Activated T-helper 1 cell treated with Interleukin-2 at 50 U/mL for 16 hours (primary cell): ENCODE data around the gene XYLT2.
"Not testable (repeated sequence)": the region's sequence is repeated elsewhere in the genome, so short reads cannot be mapped to it uniquely, and the experiment has no call there.

Experiments used
- DNase-seq: peaks from one replicate; pipeline ENCODE4 v3.0.0-alpha.2; 2020; ENCODE audit warnings: low read depth

Gene XYLT2

DNA sequence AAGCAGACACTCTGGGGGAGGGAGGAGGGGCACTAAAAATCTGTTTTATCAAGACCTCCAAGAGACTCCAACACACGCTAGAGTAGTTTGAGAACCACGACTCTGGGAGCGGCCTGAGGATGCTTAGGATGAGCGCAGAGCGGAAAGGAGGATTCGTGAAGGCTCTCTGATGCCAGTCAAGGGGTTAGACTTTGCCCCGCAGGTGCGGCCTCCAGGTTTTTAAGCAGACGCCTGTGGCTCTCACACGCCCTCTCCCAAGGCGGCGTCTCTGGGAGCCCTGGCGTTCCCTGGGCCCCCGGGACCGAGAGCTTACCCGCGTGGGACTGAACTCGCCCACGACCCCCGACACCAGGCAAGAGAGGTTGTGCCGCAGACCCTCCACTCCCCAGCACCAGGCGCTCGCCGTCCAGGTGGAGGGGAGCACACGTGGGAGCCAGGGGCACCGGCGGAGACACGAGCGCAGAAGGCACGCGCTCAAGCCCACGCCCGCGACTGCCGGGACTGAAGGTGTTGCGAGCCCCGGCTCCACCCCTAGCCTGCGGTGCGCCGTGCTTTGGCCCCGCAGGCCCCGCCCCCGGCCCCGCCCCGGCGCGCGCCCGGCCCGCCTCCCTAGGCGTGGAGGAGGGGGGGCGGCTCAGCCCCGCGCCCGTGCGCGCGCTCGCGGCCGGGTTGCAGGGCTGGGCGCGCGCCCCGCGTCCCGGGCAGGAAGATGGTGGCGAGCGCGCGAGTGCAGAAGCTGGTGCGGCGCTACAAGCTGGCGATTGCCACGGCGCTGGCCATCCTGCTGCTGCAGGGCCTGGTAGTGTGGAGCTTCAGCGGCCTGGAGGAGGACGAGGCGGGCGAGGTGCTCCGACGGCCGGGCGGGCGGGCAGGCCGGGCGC, at the start of gene XYLT2:
XYLT2 (plus strand) TSS at position 695 of the 881 bp plus-strand sequence; CDS start at position 710, 15 bp downstream.
- DNase-seq, result peak; percentile 91

DNA sequence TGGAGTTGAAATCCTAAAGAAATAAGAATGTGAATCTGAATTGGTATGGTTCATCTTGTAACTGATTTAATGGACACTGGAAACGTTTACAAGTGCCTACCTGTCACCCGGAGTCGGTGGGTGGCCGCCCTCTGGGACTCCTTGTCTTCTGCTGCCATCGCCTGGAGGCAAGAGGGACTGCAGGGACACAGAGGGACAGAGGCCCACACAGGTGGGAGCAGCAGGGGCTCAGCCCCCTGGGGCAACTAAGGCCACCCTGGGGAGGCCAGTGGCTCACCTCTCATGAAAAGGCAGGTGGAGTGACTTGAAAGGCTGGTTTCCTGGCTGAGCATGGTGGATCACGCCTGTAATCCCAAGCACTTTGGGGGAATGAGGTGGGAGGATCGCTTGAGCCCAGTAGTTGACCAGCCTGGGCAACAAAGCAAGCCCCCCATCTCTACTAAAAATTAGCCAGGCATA, 48.5 kb upstream of the XYLT2 start:
- peak; percentile 54 for DNase-seq

DNA sequence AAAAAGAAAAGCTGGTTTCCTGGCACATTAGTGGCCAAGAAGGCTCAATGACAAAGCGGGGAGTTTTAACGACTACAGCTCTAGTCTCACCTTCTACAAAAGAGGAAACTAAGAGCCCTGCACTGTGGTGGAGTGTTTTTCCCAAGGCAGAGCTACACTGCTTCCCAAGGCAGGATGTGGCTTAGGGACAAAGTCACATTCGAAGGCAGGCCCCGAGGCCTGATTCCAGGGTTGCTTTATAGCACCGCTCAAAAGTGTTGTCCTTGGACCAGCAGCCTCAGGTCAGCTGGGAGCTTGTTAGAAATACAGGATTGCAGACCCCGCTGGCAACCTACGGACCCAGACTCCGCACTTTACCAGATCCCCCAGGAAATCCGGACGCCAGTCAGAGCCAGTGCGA, 47.9 kb upstream of the XYLT2 start:
- DNase-seq, result no peak

DNA sequence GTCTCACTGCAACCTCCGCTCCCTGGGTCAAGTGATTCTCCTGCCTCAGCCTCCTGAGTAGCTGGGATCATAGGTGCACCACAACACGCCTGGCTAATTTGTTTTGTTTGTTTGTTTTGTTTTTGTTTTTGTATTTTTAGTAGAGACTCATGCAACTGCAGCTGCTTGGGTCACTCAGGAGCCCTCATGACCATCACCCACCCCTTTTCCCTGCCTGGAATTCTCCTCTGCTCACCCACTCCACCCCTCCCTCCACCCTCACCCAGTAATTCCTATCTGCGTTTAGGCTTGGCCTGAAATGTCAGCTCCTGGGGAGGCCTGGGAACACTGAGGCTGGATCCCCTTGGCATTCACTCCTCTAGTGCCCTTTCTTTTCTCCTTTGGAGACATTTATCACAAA, 46.1 kb upstream of the XYLT2 start:
- DNase-seq, result no peak

DNA sequence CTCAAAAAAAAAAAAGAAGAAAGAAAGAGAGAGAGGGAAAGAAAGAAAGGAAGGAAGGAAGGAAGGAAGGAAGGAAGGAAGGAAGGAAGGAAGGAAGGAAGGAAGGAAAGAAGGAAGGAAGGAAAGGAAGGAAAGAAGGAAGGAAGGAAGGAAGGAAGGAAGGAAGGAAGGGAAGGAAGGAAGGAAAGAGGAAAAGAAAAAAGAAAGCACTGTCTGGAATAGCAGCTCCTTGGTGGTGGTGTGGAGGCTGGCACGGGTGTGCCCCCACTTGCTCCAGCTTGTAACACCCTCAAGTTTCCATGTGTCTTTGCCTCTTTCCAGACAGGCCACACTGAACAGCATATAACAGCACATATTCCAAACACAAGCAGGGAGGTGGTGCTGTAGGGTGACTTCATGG, 45.1 kb upstream of the XYLT2 start:
- not testable (repeated sequence) for DNase-seq

DNA sequence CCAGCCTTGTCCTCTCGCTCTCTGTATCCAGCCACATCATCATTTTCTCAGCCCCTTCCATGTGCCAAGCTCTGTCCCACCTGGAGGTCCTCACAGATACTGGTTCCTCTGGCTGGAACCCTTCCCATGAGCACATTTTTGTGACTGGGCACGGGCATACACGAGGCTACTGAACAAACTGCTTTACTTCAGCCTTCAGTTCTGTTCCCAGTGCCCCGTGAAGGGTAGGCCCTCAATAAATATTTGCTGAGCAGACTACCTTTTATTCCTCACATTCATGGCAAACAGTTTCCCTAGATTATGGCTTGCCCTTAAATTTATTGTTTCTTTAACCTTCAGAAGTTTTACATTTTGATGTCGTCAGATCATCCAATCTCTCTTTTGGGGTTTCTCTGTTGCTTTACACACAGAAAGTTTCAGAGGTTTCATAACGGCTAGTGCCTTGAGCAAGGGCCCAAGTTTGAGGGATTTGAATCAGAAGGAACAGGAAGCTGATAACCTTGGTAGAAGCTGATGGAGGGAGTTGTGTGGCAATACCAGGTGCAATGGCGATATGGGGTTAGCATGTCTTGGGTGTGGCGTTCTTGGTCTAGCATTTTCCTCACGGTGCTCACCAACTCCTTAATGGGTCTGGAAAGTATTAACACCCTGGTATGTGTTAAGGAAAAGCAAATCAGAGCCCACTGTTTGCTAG, 43.9 kb upstream of the XYLT2 start:
- DNase-seq, result no peak

DNA sequence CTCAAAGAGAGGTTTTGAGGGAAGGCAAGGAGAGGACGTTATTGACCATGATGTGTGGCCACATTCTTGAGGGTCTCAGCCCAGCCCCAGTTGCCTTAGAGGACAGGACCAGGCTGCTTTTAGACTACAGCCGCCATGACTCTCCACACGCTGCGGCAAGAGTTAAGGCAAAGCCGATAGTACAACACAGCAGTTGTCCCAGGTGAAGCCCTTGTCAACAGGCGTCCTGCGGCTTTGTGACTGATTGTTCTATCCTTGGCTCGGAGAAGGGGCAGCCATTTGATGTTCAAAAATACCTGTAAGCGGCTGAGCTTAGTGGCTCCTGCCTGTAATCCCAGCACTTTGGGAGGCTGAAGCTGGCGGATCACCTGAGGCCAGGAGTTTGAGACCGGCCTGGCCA, 42.9 kb upstream of the XYLT2 start:
- DNase-seq, result no peak

DNA sequence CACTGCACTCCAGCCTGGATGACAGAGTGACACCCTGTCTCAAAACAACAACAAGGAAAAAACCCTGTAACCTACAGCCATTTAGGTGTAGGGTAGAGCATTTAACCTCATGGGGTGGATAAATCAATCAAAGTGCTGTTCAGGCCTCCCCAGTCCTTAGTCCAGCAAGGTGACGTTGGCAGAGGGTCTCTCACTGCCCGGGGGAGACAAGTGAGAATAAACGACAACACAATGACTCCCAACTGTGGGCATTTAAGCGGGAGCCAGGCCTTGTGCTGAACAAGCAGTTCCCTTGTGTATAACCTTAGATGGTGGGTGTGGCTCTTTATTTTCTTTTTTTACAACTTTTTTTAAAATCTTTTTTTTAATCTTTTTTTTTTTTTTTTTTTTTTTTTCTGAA, 42.3 kb upstream of the XYLT2 start:
- DNase-seq, result no peak

DNA sequence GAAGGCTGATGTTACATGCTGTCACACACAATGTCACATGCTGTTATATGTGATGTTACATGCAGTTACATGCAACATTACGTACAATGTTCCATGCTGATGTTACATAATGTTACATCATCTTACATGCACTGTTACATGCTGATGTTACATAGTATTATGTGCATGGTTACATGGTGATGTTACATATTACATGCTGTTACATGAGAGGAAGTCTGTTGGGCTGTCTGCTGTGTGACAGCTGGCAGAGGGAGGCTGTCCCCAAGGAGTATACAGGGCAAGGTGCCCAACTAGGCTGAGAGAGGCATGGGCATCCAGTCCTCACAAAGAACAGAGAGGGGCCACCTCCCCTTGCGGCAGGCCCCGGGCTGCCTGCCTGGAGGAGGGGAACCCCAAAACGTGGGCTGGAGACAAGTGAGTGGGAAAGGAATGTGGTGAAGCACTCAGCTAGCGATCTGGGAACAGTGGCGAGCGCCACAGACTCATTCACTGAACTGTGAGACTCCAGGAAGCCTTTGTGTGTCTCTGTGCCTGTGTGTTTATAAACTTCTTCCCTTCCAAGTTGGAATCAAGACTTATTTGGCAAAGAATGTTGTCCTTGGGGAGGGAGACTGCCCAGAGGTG, 41.0 kb upstream of the XYLT2 start:
- DNase-seq, result no peak

DNA sequence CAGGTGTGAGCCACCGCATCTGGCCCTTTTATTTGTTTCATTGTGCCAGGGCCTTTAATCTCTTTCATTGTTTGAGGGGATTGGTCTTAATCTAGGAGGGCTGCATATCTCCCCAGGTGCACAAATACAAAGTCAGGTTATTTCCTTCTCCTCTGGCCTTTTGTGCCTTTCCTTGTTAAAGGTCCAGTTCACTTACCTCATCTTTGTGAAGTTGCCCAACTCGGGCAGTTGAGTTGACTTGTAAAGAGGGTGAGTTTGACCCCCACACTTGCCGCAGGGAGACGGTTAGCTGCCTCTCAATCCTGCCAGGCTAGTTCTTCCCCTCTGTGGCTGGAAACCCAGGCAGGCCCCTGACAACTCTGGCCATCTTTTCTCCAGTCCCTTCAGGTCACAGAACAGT, 38.3 kb upstream of the XYLT2 start:
- DNase-seq, result no peak

DNA sequence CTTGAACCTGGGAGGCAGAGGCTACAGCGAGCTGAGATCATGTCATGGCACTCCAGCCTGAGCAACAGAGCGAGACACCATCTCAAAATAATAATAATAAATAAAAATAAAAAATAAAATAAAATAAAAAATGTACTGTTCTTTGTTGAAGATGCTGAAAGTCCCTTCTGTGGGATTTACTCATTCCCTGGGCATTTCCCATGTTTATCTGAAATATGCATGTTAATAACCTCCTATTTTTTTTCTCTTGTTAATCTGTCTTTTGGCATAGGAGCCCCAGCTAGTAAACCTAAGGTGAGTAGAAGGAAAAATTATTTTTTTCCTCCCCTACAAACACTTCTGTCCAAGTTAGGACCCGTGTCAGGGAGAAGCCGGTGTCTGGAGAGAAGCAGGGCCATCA, 37.3 kb upstream of the XYLT2 start:
- no peak for DNase-seq

DNA sequence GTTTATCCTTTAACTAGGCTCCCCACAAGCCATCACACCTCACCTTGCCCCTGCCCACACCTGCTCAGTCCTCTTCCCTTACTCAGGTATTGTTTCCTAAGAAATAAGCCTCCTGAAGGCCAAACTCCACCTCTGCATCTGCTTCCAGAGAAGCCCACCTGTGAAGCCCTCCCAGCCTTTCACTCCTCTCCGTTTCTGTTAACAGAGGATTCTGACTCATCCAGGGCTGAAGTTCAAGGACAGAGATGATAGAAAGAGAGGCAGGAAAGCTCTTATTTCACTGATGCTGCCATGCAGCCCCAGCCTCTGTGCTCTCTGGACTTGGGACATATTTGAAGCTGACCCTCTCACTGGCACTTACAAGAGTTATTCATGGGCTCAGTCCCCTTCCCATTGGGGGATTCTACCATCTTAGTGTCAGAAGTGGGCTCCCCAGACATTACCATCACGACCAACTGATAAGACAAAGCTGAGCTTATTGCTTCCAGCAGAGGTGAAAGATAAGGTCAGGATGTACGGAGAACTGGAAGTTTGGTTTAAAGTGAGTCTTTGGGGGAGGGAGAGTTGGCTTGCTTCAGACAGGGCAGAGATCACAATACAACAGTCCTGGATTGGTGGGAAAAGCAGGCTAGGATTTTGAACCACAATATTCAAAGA, 35.3 kb upstream of the XYLT2 start:
- DNase-seq, result no peak

DNA sequence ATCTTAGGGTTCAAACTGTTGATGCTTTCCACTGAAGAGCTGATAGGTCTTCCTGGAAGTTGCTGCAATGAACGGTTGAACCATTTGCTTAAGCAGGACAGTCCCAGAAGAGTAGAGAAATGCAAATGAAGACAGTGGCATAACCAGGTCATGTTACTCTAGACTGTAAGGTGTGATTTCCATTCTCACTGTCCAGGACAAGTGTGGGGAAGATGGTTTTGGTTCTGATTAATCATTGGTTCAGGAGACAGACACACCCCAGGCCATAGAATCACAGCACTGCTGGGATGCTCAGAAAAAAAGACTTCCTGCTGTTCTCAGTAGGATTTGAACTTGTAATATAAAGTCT, 34.8 kb upstream of the XYLT2 start:
- DNase-seq, result no peak

DNA sequence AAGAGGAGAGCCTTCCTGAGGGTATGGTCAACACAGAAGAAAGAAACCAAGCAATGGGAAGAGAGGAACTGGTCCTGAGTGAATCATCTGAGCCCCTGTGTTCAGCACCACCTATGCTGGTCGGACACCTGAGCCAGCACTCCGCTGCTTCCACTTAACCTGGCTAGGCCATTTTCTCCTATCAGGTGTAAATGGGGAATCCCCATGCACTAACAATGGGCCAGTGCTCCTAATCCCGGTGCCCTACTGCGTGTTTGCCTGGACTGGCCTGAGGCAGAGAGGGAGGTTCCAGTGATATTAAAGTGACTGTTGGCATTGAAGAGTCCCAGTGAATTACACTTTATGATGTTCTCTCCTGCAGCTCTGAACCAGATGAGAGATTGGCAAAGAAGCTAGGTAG, 34.4 kb upstream of the XYLT2 start:
- no peak for DNase-seq

DNA sequence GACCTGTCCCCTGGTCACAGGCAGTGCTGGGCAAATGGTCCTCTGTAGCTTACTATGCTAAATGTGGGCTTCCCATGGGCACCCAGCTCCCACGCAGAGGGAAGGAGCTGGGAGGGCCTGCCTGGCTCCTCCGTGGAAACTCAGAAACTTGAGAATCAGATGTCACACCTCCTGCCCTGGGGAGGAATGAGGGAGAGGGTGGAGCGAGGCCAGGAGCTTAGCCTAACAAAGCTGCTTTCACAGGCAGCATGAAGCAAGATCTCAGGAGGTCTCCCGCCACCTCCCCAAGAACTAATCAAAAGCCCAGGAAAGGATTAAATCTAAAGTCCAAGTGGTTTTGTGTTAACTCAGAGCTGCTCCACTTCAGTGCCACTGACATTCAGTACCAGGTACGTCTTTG, 33.6 kb upstream of the XYLT2 start:
- no peak for DNase-seq

DNA sequence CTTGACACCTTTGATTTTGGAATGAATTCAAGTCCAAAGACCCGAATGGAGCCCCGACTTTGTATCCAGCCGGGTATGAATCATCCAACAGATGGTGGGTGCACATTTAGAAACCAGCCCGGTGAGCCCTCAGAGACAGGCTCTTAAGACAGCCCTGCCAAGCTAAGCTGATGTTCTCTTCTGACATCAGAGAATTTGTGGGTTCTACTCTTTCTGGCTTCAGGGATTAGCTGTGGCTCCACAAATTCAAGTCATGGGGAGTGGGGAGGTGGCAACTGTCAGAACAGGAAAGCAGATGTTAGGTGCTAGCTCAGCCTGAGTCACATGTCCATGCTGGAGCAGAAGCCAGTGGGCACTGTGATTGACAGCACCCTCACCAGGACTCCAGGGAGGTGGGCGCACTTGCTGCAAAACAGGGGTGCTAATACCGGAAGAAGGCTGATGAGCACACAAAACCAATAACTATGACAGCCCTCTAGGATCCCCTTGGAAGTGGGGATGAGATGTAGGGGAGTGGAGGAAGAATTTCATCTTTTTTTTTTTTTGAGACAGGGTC, 31.4 kb upstream of the XYLT2 start:
- DNase-seq, result no peak

DNA sequence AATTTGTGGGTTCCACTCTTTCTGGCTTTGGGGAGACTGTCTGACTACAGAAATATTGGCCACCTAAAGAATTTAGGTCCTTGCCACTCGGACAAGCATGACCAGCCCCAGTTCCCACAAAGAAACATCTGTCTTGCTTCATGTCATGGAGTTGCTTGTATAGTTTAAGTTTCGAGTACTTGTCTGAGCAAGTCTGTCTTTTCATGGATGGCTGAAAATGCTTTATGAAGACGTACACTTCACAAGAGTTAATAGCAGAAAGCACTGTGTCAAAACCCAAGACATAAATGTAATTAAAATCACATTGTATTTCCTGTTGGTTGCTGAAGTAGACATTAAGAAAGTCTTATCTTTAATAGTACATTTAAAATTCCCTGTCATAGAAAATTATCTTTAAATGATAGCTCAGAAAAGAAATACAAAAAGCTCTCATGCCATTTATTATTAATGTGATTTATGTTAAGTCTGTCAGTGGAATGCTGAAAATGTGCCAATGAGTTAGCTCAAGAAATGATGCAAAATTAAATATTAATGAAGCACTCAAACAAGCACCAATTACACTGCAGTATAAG, 29.8 kb upstream of the XYLT2 start:
- DNase-seq, result no peak

DNA sequence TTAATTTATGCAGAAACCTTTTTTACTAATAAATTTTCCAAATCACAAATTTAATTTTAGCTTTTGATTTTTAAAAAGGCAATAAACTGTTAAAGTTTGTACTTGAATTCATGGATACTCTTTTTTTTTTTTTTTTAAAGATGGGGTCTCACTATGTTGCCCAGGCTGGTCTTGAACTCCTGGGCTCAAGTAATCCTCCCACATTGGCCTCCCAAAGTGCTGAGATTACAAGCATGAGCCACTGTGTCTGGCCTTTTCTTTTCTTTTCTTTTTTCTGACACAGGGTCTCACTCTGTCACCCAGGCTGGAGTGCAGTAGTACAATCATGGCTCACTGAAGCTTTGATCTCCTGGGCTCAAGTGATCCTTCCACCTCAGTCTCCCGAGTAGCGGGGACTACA, 29.3 kb upstream of the XYLT2 start:
- not testable (repeated sequence) for DNase-seq

DNA sequence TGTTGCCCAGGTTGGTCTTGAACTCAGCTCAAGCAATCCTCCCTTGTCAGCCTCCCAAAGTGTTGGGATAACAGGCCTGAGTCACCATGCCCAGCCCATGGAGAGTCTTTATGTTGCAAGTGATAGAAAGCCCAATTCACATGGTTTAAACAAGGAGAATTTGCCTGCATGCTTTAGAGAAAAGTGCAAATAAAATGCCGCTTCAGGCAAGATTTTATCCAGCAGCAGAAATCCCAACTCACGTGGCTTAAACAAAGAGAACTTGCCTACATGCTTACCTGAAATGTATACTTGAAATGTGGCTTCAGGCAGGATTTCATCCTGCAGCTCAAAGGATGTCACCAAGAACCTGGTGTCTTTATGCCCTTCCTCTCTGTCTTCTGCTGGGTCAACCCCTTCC, 28.8 kb upstream of the XYLT2 start:
- DNase-seq, result no peak

DNA sequence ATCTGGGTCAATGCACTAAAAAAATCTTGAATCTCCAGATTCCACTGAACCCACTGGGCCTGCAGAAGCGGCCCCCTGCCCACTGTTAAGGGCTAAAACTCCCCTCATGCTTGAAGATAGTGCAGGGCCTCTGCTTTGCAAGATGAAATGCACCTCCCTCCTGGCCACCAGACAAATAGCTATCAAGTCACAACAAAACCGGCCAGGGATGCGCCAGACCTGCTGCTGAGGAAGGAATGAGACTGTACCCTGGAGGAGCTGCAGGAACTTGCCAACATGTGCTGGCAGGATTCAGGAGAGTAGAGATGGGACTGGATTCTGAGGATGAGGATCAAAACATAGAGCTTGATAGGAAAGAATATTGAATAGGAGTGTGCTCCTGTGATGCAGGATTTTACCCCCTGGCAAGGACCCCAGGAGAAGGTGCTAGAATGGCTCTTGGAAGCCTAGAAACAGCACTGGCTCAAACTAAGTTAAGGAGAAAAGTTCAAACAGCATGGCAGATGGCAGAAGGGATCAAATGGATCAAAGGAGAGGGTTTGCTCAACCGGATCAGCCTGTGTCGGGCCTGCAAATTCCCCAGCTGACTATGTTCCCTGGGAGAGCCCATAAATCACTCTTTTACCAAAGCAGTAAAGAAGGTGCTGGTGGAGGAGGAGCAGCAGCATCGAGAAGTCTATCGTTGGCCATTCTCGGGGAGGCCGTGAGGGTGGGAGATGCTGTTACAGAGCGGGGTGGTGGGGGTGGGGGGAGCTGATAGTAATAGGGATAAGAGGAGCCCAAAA, 27.2 kb upstream of the XYLT2 start:
- no peak for DNase-seq
